Activated gamma-delta T cell treated with Interleukin-2 at 50 U/mL for 16 hours (primary cell): ENCODE measurements around the gene NCOA3.
"Not testable (repeated sequence)": the region's sequence is repeated elsewhere in the genome, so short reads cannot be mapped to it uniquely, and the experiment has no call there.

Experiments used
- DNase-seq: peaks from one replicate; pipeline ENCODE4 v3.0.0-alpha.2; 2020

Gene NCOA3

GRCh38 chr20:47501482-47502270 is at the start of gene NCOA3:
Gene NCOA3 (plus strand): TSS chr20:47501887. CDS start chr20:47622248, 120,361 bp downstream.
- DNase-seq, result peak; percentile 81

- DNase-seq, result no peak
Observed at GRCh38 chr20:47452736-47453161, 48.9 kb upstream of the NCOA3 start.

GRCh38 chr20:47453167-47453782 is 48.4 kb upstream of the NCOA3 start:
- no peak for DNase-seq

GRCh38 chr20:47454298-47455132 is 47.2 kb upstream of the NCOA3 start:
- DNase-seq, result no peak

- no peak for DNase-seq
Observed at GRCh38 chr20:47455133-47456040, 46.3 kb upstream of the NCOA3 start.

GRCh38 chr20:47456041-47456537 is 45.6 kb upstream of the NCOA3 start:
- DNase-seq, result no peak

- no peak for DNase-seq
Observed at GRCh38 chr20:47456952-47457724, 44.5 kb upstream of the NCOA3 start.

GRCh38 chr20:47458280-47459050 is 43.2 kb upstream of the NCOA3 start:
- not testable (repeated sequence) for DNase-seq

GRCh38 chr20:47459344-47460073 is 42.2 kb upstream of the NCOA3 start:
- no peak for DNase-seq

GRCh38 chr20:47460761-47461112 is 41.0 kb upstream of the NCOA3 start:
- DNase-seq, result not testable (repeated sequence)

- no peak for DNase-seq
Observed at GRCh38 chr20:47461120-47461685, 40.5 kb upstream of the NCOA3 start.

GRCh38 chr20:47461906-47462305 is 39.8 kb upstream of the NCOA3 start:
- not testable (repeated sequence) for DNase-seq

GRCh38 chr20:47464380-47465101 is 37.1 kb upstream of the NCOA3 start:
- no peak for DNase-seq

- no peak for DNase-seq
Observed at GRCh38 chr20:47465335-47466090, 36.2 kb upstream of the NCOA3 start.

- no peak for DNase-seq
Observed at GRCh38 chr20:47466213-47466612, 35.5 kb upstream of the NCOA3 start.

- DNase-seq, result no peak
Observed at GRCh38 chr20:47466704-47467459, 34.8 kb upstream of the NCOA3 start.
